Stimulated activated CD8-positive, alpha-beta memory T cell treated with anti-CD3 and anti-CD28 coated beads, Interleukin-12 subunit alpha, Interleukin-12 subunit beta, amount 100 ng/mL, for 4 hours (primary cell): Measurements from ENCODE around the gene RAB4B.
"Not testable (repeated sequence)": the region's sequence is repeated elsewhere in the genome, so short reads cannot be mapped to it uniquely, and the experiment has no call there.

Source experiments
- DNase-seq: peaks from one replicate; pipeline ENCODE4 v3.0.0-alpha.2; 2020; ENCODE audit warnings: low read depth

RAB4B gene

GRCh38 chr19:40750874-40751537 lies 27.0 kb upstream of the RAB4B start, which contains the start of gene SNRPA:
Gene SNRPA, plus strand, starts transcription at chr19:40751203. Its CDS starts 206 bp downstream, at chr19:40751409.
- DNase-seq: peak; percentile 93

DNA sequence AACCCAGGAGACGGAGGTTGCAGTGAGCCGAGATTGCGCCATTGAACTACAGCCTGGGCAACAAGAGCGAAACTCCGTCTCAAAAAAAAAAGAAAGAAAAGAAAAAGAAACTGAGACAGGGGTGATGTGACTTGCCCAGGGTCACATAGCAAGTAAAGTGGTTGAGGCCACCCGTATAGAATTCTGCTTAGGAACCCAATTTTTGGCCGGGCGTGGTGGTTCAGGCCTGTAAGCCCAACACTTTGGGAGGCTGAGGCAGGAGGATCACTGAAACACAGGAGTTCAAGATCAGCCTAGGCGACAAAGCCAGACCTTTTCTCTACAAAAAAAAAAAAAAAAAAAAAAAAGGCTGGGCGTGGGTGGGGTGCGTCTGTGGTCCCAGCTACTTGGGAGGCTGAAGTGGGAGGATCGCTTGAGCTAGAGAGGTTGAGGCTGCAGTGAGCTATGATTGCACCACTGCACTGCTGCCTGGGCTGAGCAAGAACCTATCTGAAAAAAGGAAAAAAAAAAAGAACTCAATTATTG lies 25.7 kb upstream of the RAB4B start:
- no peak for DNase-seq

GRCh38 chr19:40754611-40755247 lies 23.3 kb upstream of the RAB4B start:
- DNase-seq: no peak

GRCh38 chr19:40755248-40755624 lies 22.8 kb upstream of the RAB4B start:
- no peak for DNase-seq

GRCh38 chr19:40755791-40756190 lies 22.3 kb upstream of the RAB4B start:
- DNase-seq: no peak

- no peak for DNase-seq
Observed at GRCh38 chr19:40756502-40757110, 21.4 kb upstream of the RAB4B start.

DNA sequence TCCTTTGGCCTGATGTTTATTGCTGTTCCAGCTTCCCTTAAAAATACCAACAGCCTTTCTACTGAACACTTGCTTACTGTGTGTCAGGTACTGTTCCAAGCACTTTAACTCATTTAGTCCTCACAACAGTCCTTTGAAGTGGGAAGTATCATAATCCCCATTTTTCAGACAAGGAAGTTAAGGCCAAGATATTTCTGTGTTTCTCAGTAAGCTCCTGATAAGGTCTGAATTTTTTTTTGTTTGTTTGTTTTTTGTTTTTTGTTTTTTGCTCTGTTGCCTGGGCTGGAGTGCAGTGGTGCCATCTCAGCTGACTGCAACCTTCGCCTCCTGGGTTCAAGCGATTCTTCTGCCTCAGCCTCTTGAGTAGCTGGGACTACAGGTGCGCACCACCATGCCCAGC lies 19.6 kb upstream of the RAB4B start:
- no peak for DNase-seq

- no peak for DNase-seq
Observed at GRCh38 chr19:40759352-40759751, 18.7 kb upstream of the RAB4B start.

DNA sequence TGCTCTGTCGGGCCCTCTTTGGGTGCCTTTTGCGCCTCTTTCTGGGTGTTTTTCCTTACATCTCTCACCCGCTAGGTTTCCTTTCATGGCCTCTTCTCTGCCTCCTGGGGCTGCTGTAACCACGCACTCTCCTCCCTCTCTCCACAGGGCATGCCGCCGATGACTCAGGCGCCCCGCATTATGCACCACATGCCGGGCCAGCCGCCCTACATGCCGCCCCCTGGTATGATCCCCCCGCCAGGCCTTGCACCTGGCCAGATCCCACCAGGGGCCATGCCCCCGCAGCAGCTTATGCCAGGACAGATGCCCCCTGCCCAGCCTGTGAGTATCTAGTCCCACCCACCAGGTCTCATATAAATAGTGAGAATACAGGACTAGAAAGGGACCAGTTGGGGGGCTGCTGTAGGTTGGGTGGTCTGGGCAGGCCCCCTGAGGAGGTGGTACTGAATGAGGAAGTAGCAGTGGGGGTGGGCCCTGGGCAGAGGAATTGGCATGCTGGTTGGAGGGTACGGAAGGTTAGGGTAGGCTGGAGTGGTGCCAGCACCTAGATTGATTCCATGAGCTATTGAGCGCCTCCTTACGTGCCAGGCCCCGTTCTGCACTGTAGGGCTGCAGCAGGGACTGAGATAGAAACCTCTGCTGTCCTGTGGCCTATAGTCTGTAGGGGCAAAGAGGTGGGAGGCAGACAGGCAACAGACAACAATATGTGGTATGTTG lies 15.1 kb upstream of the RAB4B start:
- no peak for DNase-seq

DNA sequence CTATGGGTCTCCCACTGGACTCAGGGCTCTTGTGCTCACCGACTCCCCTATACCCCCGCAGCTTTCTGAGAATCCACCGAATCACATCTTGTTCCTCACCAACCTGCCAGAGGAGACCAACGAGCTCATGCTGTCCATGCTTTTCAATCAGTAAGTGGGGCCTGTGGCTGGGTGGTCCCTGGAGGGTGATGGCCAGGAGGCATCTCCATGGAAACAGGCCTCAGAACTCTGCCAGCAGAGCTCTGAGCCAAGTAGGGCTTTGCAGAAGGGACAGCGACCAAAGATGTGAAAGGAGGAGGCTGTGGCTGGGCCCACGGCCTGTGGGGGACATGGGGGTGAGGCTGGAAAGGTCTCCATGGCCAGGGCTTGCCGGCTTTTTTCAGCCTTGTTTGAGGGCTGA lies 14.5 kb upstream of the RAB4B start:
- no peak for DNase-seq

- no peak for DNase-seq
Observed at GRCh38 chr19:40763963-40764362, 14.1 kb upstream of the RAB4B start.

GRCh38 chr19:40766385-40766784 lies 11.7 kb upstream of the RAB4B start:
- not testable (repeated sequence) for DNase-seq

DNA sequence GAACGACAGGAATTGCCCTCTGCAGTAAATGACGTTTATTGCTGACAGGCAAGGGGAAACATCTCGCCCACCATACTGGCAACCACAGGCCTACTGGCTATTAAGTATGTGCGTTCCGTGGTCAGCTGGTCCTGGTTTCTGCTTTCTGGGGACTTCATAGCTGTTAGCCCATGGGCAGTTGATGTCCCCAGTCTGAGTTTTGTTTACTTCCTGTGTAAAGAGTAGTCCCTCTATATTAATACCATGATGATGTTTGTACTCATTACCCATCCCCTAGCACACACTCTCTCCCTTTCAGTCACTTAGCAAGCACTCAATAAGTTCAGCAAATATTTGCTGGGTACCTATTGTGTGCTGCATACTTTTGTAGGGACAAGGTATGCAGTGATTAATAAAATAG lies 9.2 kb upstream of the RAB4B start:
- no peak for DNase-seq

DNA sequence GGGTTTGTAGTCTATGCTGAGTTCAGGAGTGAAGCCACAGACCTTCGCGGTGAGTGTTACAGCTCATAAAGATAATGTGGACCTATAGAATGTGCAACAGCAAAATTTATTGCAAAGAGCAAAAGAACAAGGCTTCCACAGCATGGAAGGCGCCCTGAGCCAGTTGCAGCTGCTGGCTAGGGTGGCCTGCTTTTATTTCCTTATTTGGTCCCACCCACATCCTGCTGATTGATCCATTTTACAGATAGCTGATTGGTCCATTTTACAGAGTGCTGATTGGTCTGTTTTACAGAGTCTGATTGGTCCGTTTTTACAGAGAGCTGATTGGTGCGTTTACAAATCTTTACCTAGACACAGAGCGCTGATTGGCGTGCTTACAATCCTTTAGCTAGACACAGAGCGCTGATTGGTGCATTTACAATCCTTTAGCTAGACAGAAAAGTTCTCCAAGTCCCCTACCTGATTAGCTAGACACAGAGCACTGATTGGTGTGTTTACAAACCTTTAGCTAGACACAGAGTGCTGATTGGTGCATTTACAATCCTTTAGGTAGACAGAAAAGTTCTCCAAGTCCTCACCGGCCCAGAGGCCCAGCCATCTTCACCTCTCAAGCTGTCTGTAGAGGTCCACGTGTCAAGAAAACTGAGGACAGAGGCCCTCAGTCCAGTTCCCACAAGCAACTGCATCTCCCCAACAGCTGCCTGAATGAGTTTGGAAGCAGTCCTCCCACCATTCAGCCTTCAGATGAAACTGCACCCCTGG lies 6.8 kb upstream of the RAB4B start:
- not testable (repeated sequence) for DNase-seq

DNA sequence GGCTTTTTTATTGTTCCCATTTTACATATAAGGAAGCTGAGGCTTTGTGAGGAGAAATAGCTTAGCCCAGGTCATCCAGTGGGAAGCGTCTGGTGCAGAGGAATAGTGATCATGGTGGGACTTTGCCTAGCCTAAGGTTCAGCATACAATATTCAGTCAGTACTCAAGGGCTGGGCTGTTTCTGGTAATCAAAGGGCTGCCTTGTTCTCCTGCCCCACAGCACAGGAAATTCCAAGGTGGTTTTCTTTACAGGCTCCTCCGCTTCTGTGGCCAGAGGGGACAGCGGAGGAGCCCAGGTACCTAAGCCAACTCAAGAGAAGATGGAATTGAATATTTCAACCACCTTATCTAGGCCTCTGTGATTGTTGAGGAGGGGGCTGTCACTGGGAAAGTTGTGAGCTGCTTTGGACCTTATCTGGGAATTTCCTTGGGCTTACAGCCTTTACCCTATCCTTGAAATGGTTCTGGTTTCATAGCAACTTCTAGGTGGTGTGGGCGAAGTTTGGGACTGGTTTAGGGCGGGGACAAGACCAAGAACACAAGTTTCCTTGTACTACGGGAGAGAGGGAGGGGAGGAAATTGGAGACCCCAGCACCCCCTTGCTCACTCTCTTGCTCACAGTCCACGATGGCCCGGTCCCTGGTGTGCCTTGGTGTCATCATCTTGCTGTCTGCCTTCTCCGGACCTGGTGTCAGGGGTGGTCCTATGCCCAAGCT lies 3.0 kb upstream of the RAB4B start, which contains the start of gene MIA:
Gene MIA (plus strand): TSS at position 606 of the 716 bp plus-strand sequence. CDS start 22 bp downstream, at position 628.
- DNase-seq: no peak

GRCh38 chr19:40775632-40776022 lies 2.4 kb upstream of the RAB4B start:
- no peak for DNase-seq

GRCh38 chr19:40776364-40776763 lies 1.7 kb upstream of the RAB4B start:
- no peak for DNase-seq

DNA sequence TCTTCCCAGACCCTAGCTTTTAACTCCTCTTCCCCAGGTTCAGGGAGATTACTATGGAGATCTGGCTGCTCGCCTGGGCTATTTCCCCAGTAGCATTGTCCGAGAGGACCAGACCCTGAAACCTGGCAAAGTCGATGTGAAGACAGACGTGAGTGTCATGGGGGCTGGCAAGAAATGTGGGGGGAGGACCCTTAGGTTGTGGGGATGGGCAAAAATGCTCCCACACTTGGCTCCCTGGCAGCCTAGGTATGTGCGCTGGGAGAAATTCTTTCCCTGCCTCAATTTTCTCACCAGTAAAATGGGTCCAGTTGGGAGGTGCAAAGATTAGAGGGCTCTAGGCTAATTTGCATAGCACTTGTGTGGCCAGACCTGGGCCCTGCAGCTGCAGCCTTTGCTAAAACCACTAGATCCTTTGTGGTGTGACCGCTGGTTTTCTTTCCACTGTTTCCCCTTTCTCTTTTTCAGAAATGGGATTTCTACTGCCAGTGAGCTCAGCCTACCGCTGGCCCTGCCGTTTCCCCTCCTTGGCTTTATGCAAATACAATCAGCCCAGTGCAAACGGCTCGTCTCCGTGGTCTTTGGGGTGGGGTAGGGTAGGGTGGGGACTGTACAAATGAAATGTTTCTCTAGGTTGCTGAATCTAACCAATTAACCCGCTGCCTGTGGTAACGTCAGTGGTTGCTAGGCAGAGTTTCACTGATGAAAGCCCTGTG lies 959 bp upstream of the RAB4B start:
- peak; percentile 72 for DNase-seq

- DNase-seq: no peak
Observed at GRCh38 chr19:40777645-40777936, 456 bp upstream of the RAB4B start.

GRCh38 chr19:40778706-40779284 lies 748 bp downstream of the RAB4B start:
- no peak for DNase-seq
